Neural progenitor cell (in vitro differentiated cells): ENCODE measurements around the gene CPM. TPM values are rescaled to one million over a fixed set of nuclear protein-coding genes. Genes with fewer than 3 reads are reported as not detected.

Experiments used
- DNase-seq: peaks from one replicate; pipeline ENCODE4 v3.0.0-alpha.2; 2016; ENCODE audit warnings: low spot score
- H2AFZ ChIP-seq: fragments of 200-600 bp; sonication (generic); replicated peaks from 2 replicates; pipeline ENCODE4 v1.6.1; 2016; ENCODE audit warnings: antibody characterized with exemption
- H3F3A ChIP-seq: fragments of 200-600 bp; sonication (generic); 2 replicates; pipeline ENCODE4 v1.6.1; 2016; ENCODE audit warnings: antibody characterized with exemption, low read depth
- H3K27ac ChIP-seq: fragments of 200-600 bp; sonication (generic); 2 replicates; pipeline ENCODE4 v1.5.1; 2016; ENCODE audit warnings: mild to moderate bottlenecking
- H3K27me3 ChIP-seq: fragments of 200-600 bp; sonication (generic); 2 replicates; pipeline ENCODE4 v1.6.1; 2016; ENCODE audit warnings: mild to moderate bottlenecking, moderate library complexity
- H3K36me3 ChIP-seq: fragments of 200-600 bp; sonication (generic); 2 replicates; pipeline ENCODE4 v1.5.1; 2016
- H3K4me1 ChIP-seq: fragments of 200-600 bp; sonication (generic); 2 replicates; pipeline ENCODE4 v1.6.1; 2016; ENCODE audit warnings: mixed run types
- H3K4me2 ChIP-seq: fragments of 200-600 bp; sonication (generic); 2 replicates; pipeline ENCODE4 v1.6.1; 2016
- H3K4me3 ChIP-seq: fragments of 200-600 bp; sonication (generic); 2 replicates; pipeline ENCODE4 v1.5.1; 2016
- H3K79me2 ChIP-seq: fragments of 200-600 bp; sonication (generic); 2 replicates; pipeline ENCODE4 v1.6.1; 2016; ENCODE audit warnings: low read depth
- H3K9ac ChIP-seq: fragments of 200-600 bp; sonication (generic); 2 replicates; pipeline ENCODE4 v1.6.1; 2016
- H3K9me3 ChIP-seq: fragments of 200-600 bp; sonication (generic); 2 replicates; pipeline ENCODE4 v1.5.1; 2016; ENCODE audit warnings: low read depth
- H4K20me1 ChIP-seq: fragments of 200-600 bp; sonication (generic); 2 replicates; pipeline ENCODE4 v1.6.1; 2016; ENCODE audit warnings: low read depth
- H3K27ac Mint-ChIP-seq: 3 replicates; pipeline ENCODE4 v1.8.0; 2021; ENCODE audit warnings: mixed read lengths
- H3K27me3 Mint-ChIP-seq: 2 replicates; pipeline ENCODE4 v1.8.0; 2022; ENCODE audit warnings: low read depth, mild to moderate bottlenecking, inconsistent platforms, moderate library complexity, mixed read lengths; ENCODE audit not compliant: insufficient read depth
- H3K36me3 Mint-ChIP-seq: 3 replicates; pipeline ENCODE4 v1.8.0; 2021; ENCODE audit warnings: mixed read lengths
- H3K4me1 Mint-ChIP-seq: 3 replicates; pipeline ENCODE4 v1.8.0; 2021; ENCODE audit warnings: mixed read lengths
- H3K4me3 Mint-ChIP-seq: 3 replicates; pipeline ENCODE4 v1.8.0; 2021; ENCODE audit warnings: mild to moderate bottlenecking, moderate library complexity, mixed read lengths
- H3K9me3 Mint-ChIP-seq: 3 replicates; pipeline ENCODE4 v1.8.0; 2020; ENCODE audit warnings: mixed read lengths
- CTCF ChIP-seq: fragments of 200-600 bp; sonication (generic); IDR thresholded peaks from 2 replicates; pipeline ENCODE4 v1.5.1; 2017; ENCODE audit warnings: antibody characterized with exemption, mild to moderate bottlenecking
- EZH2 ChIP-seq: fragments of 200-600 bp; sonication (generic); IDR thresholded peaks from 2 replicates; pipeline ENCODE4 v1.6.1; 2017; ENCODE audit warnings: antibody characterized with exemption, mild to moderate bottlenecking, moderate library complexity
- EZH2phosphoT487 ChIP-seq: fragments of 200-600 bp; sonication (generic); IDR thresholded peaks from 2 replicates; pipeline ENCODE4 v1.6.1; 2017; ENCODE audit warnings: antibody characterized with exemption
- total RNA-seq: library from RNA; depleted of rRNA; stranded (reverse); fragments of >200 nt; gene quantifications from 2 replicates; pipeline ENCODE4 v1.2.3, GENCODE V29; 2015; ENCODE audit warnings: low replicate concordance

Gene CPM
- total RNA-seq, 1 donor from 2014 or later = 0.02 TPM

GRCh38 chr12:68835333-68835908, 97.5 kb downstream of the CPM start:
- peaks cover 3% of the 10 kb centered on the region for H3K4me1 Mint-ChIP-seq
- H3F3A ChIP-seq = peaks cover 7% of the 10 kb centered on the region
- H3K4me3 Mint-ChIP-seq = no peak overlapping the region
- H3K79me2 ChIP-seq = peaks cover 7% of the 10 kb centered on the region
- H3K9me3 ChIP-seq = no peaks in the 10 kb centered on the region
- H3K4me3 ChIP-seq = no peak overlapping the region
- no peak overlapping the region for H3K27ac Mint-ChIP-seq
- TF ChIP-seq EZH2 = no peak
- no peak for TF ChIP-seq CTCF
- TF ChIP-seq EZH2phosphoT487 = no peak
- peak; percentile 15 for DNase-seq
- peaks cover 28% of the 10 kb centered on the region for H3K36me3 ChIP-seq
- no peak overlapping the region for H2AFZ ChIP-seq
- no peaks in the 10 kb centered on the region for H3K27me3 Mint-ChIP-seq
- no peak overlapping the region for H3K4me2 ChIP-seq
- peaks cover 6% of the 10 kb centered on the region for H3K4me1 ChIP-seq
- H3K9me3 Mint-ChIP-seq = no peaks in the 10 kb centered on the region
- no peaks in the 10 kb centered on the region for H3K27me3 ChIP-seq
- H3K36me3 Mint-ChIP-seq = peaks cover 24% of the 10 kb centered on the region
- peaks cover 5% of the 10 kb centered on the region for H4K20me1 ChIP-seq
- H3K27ac ChIP-seq = no peak overlapping the region
- H3K9ac ChIP-seq = no peak overlapping the region

GRCh38 chr12:68833508-68833907, 99.5 kb downstream of the CPM start:
- DNase-seq = no peak
- no peak overlapping the region for H3K27ac Mint-ChIP-seq
- peaks cover 27% of the 10 kb centered on the region for H3K36me3 Mint-ChIP-seq
- H3K27me3 Mint-ChIP-seq = no peaks in the 10 kb centered on the region
- no peak overlapping the region for H3K4me2 ChIP-seq
- peaks cover 6% of the 10 kb centered on the region for H3K4me1 ChIP-seq
- peaks cover 24% of the 10 kb centered on the region for H3F3A ChIP-seq
- no peak overlapping the region for H3K9ac ChIP-seq
- H3K27me3 ChIP-seq = no peaks in the 10 kb centered on the region
- TF ChIP-seq CTCF (no peak), EZH2 (no peak), EZH2phosphoT487 (no peak)
- H3K27ac ChIP-seq = no peak overlapping the region
- H3K4me1 Mint-ChIP-seq = peaks cover 3% of the 10 kb centered on the region
- H3K9me3 Mint-ChIP-seq = no peaks in the 10 kb centered on the region
- peaks cover 28% of the 10 kb centered on the region for H3K36me3 ChIP-seq
- H3K79me2 ChIP-seq = peaks cover 7% of the 10 kb centered on the region
- H3K4me3 ChIP-seq = no peak overlapping the region
- no peaks in the 10 kb centered on the region for H3K9me3 ChIP-seq
- H3K4me3 Mint-ChIP-seq = no peak overlapping the region
- H2AFZ ChIP-seq = no peak overlapping the region
- H4K20me1 ChIP-seq = peaks cover 5% of the 10 kb centered on the region

GRCh38 chr12:68832504-68832867, 100.5 kb downstream of the CPM start:
- Histone ChIP-seq H3F3A (peaks cover 28% of the 10 kb centered on the region), H3K4me2 (no peak overlapping the region), H3K27me3 (no peaks in the 10 kb centered on the region), H4K20me1 (peaks cover 5% of the 10 kb centered on the region), H3K79me2 (peaks cover 7% of the 10 kb centered on the region), H3K9me3 (no peaks in the 10 kb centered on the region), H3K4me3 (no peak overlapping the region), H3K36me3 (peaks cover 25% of the 10 kb centered on the region), H3K27ac (no peak overlapping the region), H3K9ac (no peak overlapping the region), H2AFZ (no peak overlapping the region), H3K4me1 (peaks cover 6% of the 10 kb centered on the region)
- no peak for DNase-seq
- no peak overlapping the region for H3K4me3 Mint-ChIP-seq
- no peaks in the 10 kb centered on the region for H3K27me3 Mint-ChIP-seq
- H3K9me3 Mint-ChIP-seq = no peaks in the 10 kb centered on the region
- H3K36me3 Mint-ChIP-seq = peaks cover 21% of the 10 kb centered on the region
- no peak overlapping the region for H3K27ac Mint-ChIP-seq
- TF ChIP-seq CTCF (no peak), EZH2 (no peak), EZH2phosphoT487 (no peak)
- H3K4me1 Mint-ChIP-seq = peaks cover 3% of the 10 kb centered on the region
